GM23338 (cell line): ENCODE data around the gene ABCF2. TPM values are rescaled to one million over a fixed set of nuclear protein-coding genes. Genes with fewer than 3 reads are reported as not detected.

ENCODE experiments used
- ATAC-seq: fragments of 200-7000 bp; cut with Tn5 transposase; 3 replicates; pipeline ENCODE4 v1.9.1; 2020
- DNase-seq: peaks from one replicate; pipeline ENCODE4 v3.0.0-alpha.2; 2015; ENCODE audit warnings: low spot score
- H2AFZ ChIP-seq: fragments of 200-600 bp; sonication (generic); 2 replicates; pipeline ENCODE4 v1.8.0; 2016; ENCODE audit warnings: antibody characterized with exemption, mild to moderate bottlenecking, moderate library complexity
- H3F3A ChIP-seq: fragments of 200-600 bp; sonication (generic); replicated peaks from 2 replicates; pipeline ENCODE4 v1.8.0; 2017; ENCODE audit warnings: antibody characterized with exemption, mixed run types, low read depth
- H3K27ac ChIP-seq: fragments of 200-600 bp; sonication (generic); 2 replicates; pipeline ENCODE4 v1.6.1; 2016; ENCODE audit warnings: low read depth
- H3K27me3 ChIP-seq: fragments of 200-600 bp; sonication (generic); 2 replicates; pipeline ENCODE4 v1.8.0; 2016; ENCODE audit warnings: mild to moderate bottlenecking, mixed run types, moderate library complexity; ENCODE audit not compliant: insufficient read depth
- H3K36me3 ChIP-seq: fragments of 200-600 bp; sonication (generic); 2 replicates; pipeline ENCODE4 v1.8.0; 2016; ENCODE audit warnings: mild to moderate bottlenecking; ENCODE audit not compliant: insufficient read depth
- H3K4me1 ChIP-seq: fragments of 200-600 bp; sonication (generic); 2 replicates; pipeline ENCODE4 v1.8.0; 2016; ENCODE audit warnings: mild to moderate bottlenecking, moderate library complexity; ENCODE audit not compliant: insufficient read depth
- H3K4me2 ChIP-seq: fragments of 200-600 bp; sonication (generic); 2 replicates; pipeline ENCODE4 v1.7.1; 2017; ENCODE audit warnings: mixed run types
- H3K4me3 ChIP-seq: fragments of 200-600 bp; sonication (generic); 2 replicates; pipeline ENCODE4 v1.6.1; 2016; ENCODE audit warnings: mixed run types
- H3K79me2 ChIP-seq: fragments of 200-600 bp; sonication (generic); replicated peaks from 2 replicates; pipeline ENCODE4 v1.8.0; 2017; ENCODE audit warnings: mild to moderate bottlenecking; ENCODE audit not compliant: insufficient read depth
- H3K9me2 ChIP-seq: fragments of 200-600 bp; sonication (generic); 2 replicates; pipeline ENCODE4 v1.8.0; 2017; ENCODE audit not compliant: insufficient read depth
- H4K20me1 ChIP-seq: fragments of 200-600 bp; sonication (generic); replicated peaks from 2 replicates; pipeline ENCODE4 v1.8.0; 2017; ENCODE audit warnings: mild to moderate bottlenecking; ENCODE audit not compliant: insufficient read depth
- H3K27ac Mint-ChIP-seq: 2 replicates; pipeline ENCODE4 v1.8.0; 2020; ENCODE audit warnings: inconsistent platforms, mild to moderate bottlenecking, moderate library complexity, mixed read lengths
- H3K27me3 Mint-ChIP-seq: 3 replicates; pipeline ENCODE4 v1.8.0; 2022; ENCODE audit warnings: low read depth, mild to moderate bottlenecking, moderate library complexity, mixed read lengths, inconsistent platforms; ENCODE audit not compliant: insufficient read depth, poor library complexity
- H3K36me3 Mint-ChIP-seq: 3 replicates; pipeline ENCODE4 v1.8.0; 2021; ENCODE audit warnings: low read depth, mild to moderate bottlenecking, inconsistent platforms, moderate library complexity, mixed read lengths
- H3K4me1 Mint-ChIP-seq: 3 replicates; pipeline ENCODE4 v1.8.0; 2020; ENCODE audit warnings: mild to moderate bottlenecking, inconsistent platforms, mixed read lengths
- H3K4me3 Mint-ChIP-seq: 3 replicates; pipeline ENCODE4 v1.8.0; 2021; ENCODE audit warnings: moderate library complexity, mild to moderate bottlenecking, inconsistent platforms, mixed read lengths
- H3K9me3 Mint-ChIP-seq: 3 replicates; pipeline ENCODE4 v1.8.0; 2020; ENCODE audit warnings: moderate library complexity, mild to moderate bottlenecking, inconsistent platforms, mixed read lengths
- CREB1 ChIP-seq: fragments of 250-450 bp; sonication (Bioruptor Pico); IDR thresholded peaks from 2 replicates; pipeline ENCODE4 v1.5.0; 2020; ENCODE audit warnings: low read depth, mild to moderate bottlenecking, moderate library complexity
- CTCF ChIP-seq, 2 experiments: fragments of 200-600 bp in 1 of 2; sonication (generic) in 1 of 2; conservative IDR thresholded peaks; 2 replicates each; pipeline versions ENCODE4 v1.5.1 to v1.6.1; 2016 to 2017; ENCODE audit warnings: antibody characterized with exemption in 2 of 2, low read depth in 2 of 2, mild to moderate bottlenecking in 2 of 2, moderate library complexity in 1 of 2
- EZH2phosphoT487 ChIP-seq: fragments of 200-600 bp; sonication (generic); IDR thresholded peaks from one replicate; pipeline ENCODE4 v1.8.1; 2018; ENCODE audit warnings: antibody characterized with exemption; ENCODE audit not compliant: unreplicated experiment
- NANOG ChIP-seq: IDR thresholded peaks from 2 replicates; pipeline ENCODE4 v1.6.1; 2016; ENCODE audit warnings: antibody characterized with exemption, borderline replicate concordance
- POLR2AphosphoS5 ChIP-seq: IDR thresholded peaks from 2 replicates; pipeline ENCODE4 v1.6.1; 2016; ENCODE audit warnings: antibody characterized with exemption, low read depth
- long read RNA-seq: library from polyadenylated mRNA; unstranded; transcript quantifications from one replicate; pipeline ENCODE4 v2.0.0, GENCODE V29; 2020; ENCODE audit not compliant: unreplicated experiment
- polyA plus RNA-seq: library from polyadenylated mRNA; unstranded; fragments of >200 nt; fragmentation: Nextera tagmentation; extraction: Ambion mirVana; gene quantifications from 2 replicates; pipeline ENCODE4 v1.2.1, GENCODE V29; 2016
- total RNA-seq: library from RNA; depleted of rRNA; stranded (reverse); fragments of >200 nt; shearing (Covaris generic); gene quantifications from 2 replicates; pipeline ENCODE4 v1.2.3, GENCODE V29; 2014; rRNA removed
- TF ChIP-seq, protein P1 (sequence below): IDR thresholded peaks from 2 replicates; pipeline ENCODE4 v1.6.1; 2016; ENCODE audit warnings: antibody characterized with exemption
- TF ChIP-seq, protein P2 (sequence below): fragments of 250-450 bp; sonication (Bioruptor Pico); IDR thresholded peaks from 2 replicates; pipeline ENCODE4 v1.5.0; 2020; ENCODE audit warnings: mild to moderate bottlenecking, moderate library complexity

ABCF2 gene
- total RNA-seq (47.9 and 58.7 TPM in 2 replicates), polyA plus RNA-seq (17.8 and 18.7 TPM in 2 replicates)
- long read RNA-seq, transcript ABCF2-201 (15 exons, 3,546 nt) = major isoform, 9 of 17 reads
- long read RNA-seq, partial matches to known transcripts = 6 of 17 reads
- long read RNA-seq, other reads (novel, unspliced or antisense) = 2 of 17 reads

DNA sequence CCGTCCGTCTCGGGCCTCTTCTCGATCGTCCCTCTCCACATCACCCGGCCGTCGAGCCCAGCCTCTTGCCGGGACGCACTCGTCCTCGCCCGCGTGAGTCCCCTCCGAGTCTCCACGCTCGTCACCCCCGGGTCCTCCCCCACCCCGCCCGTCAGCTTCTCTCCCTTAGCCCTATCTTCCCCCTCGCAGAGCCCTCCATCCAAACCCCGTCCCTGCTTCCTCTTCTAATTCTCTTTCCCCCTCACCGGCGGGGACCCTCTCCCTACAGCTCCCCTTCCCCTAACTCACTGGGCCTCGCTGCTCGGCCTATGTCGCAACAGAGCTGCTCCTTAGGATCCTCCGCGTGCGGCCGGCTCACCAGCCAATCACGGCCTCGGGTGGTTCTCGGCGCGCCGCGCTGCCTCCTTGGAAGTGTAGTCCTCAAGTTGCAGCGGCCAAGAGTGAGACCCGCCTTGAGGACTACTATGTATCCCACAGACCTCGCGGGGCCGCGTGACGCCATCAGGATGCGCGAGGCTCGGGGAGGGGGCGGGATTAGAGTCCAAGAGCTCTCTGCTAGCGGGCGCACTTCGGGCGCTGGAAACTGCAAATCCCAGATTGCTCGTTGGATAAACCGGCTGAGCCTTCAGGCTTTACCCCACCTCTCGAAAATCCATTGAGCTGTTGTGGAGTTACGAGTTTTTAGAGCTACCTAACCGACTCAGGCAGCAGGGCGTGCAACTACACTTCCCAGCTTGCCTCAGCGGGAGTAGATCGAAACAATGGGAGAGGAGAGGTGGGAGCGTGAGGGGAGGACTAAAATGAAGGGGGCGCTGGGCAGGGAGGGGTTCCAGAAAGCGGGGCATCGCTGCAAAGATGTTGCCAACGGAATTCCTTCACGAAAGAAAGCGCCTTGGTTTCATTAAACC, at the start of gene ABCF2:
Gene ABCF2, minus strand, starts transcription at position 331 of the 908 bp plus-strand sequence. CDS start 747 bp downstream, outside the sequence.
- Histone ChIP-seq H3K4me2 (peak within 1 kb of the TSS; percentile 91), H3K27me3 (no peaks in the 10 kb centered on the region), H3K4me3 (peak within 1 kb of the TSS; percentile 95), H3K36me3 (peaks cover 16% of the 10 kb centered on the region), H3K27ac (peak within 1 kb of the TSS; percentile 82), H3K79me2 (peaks cover 17% of the 10 kb centered on the region), H2AFZ (peak within 1 kb of the TSS; percentile 44), H3K4me1 (peaks cover 13% of the 10 kb centered on the region), H3F3A (peaks cover 9% of the 10 kb centered on the region), H3K9me2 (no peaks in the 10 kb centered on the region), H4K20me1 (peaks cover 14% of the 10 kb centered on the region; the same call in 1 of the 2 replicates)
- peaks cover 46% of the 10 kb centered on the region for H3K36me3 Mint-ChIP-seq
- peaks cover 12% of the 10 kb centered on the region for H3K27me3 Mint-ChIP-seq
- H3K27ac Mint-ChIP-seq = peak within 1 kb of the TSS; percentile 98
- H3K4me3 Mint-ChIP-seq = peak within 1 kb of the TSS; percentile 98
- DNase-seq = peak; percentile 99
- H3K4me1 Mint-ChIP-seq = peaks cover 29% of the 10 kb centered on the region
- TF ChIP-seq, protein P1, sequence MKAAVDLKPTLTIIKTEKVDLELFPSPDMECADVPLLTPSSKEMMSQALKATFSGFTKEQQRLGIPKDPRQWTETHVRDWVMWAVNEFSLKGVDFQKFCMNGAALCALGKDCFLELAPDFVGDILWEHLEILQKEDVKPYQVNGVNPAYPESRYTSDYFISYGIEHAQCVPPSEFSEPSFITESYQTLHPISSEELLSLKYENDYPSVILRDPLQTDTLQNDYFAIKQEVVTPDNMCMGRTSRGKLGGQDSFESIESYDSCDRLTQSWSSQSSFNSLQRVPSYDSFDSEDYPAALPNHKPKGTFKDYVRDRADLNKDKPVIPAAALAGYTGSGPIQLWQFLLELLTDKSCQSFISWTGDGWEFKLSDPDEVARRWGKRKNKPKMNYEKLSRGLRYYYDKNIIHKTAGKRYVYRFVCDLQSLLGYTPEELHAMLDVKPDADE = peak; percentile 98
- TF ChIP-seq POLR2AphosphoS5 (peak; percentile 84), EZH2phosphoT487 (no peak), NANOG (no peak), CREB1 (peak; percentile 98)
- ATAC-seq = peak; percentile 97
- H3K9me3 Mint-ChIP-seq = no peaks in the 10 kb centered on the region

DNA sequence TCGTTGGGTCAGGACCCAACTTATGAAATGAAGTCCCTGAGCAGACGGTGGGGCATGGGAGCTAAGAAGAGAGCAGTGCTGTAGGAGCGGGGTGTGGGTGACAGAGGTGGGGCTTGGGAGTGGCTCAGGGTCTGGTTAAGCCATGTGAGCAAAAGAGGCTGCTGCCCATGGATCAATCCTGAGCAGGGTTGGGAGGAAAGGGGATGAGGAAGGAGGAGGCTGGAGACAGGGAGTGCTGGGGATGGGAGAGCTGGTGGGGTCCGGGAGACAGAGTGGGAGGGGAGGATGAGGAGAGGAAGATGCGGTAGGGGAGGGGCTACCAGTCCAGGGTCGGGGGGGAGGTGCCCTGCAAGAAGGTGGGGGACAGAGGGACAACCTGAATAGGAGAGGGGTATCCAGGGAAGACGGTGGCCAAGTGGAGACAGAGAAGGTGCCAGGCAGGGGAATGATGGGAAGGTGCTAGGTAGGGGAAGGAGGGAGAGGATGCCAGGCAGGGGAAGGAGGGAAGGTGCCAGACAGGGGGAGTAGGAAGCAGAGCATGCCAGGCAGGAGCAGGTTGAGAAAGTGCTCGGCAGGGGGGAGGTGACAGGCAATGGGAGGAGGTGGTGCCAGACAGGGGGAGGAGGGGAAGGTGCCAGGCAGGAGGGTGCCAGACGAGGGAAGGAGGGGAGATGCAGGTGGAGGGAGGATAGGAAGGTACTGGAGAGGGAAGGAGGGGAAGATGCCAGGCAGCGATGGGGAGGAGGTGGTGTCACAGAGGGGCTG, 49.0 kb upstream of the ABCF2 start:
- Mint-ChIP-seq H3K27me3 (peaks cover 27% of the 10 kb centered on the region), H3K4me1 (peaks cover 15% of the 10 kb centered on the region), H3K9me3 (no peaks in the 10 kb centered on the region), H3K27ac (no peak overlapping the region), H3K4me3 (peak overlapping the region; percentile 45; the same call in 2 of the 3 replicates), H3K36me3 (no peaks in the 10 kb centered on the region)
- H3K79me2 ChIP-seq = no peaks in the 10 kb centered on the region
- H3K9me2 ChIP-seq = no peaks in the 10 kb centered on the region
- H3K36me3 ChIP-seq = no peaks in the 10 kb centered on the region
- H2AFZ ChIP-seq = no peak overlapping the region
- H3K4me1 ChIP-seq = peaks cover 6% of the 10 kb centered on the region; the same call in 1 of the 2 replicates
- H4K20me1 ChIP-seq = no peaks in the 10 kb centered on the region
- peak overlapping the region; percentile 35; the same call in 1 of the 2 replicates for H3K4me3 ChIP-seq
- H3F3A ChIP-seq = no peaks in the 10 kb centered on the region
- peak overlapping the region; percentile 64; the same call in 1 of the 2 replicates for H3K4me2 ChIP-seq
- ATAC-seq (no peak; the same call in 2 of the 3 replicates), DNase-seq (peak; percentile 16)
- H3K27ac ChIP-seq = no peak overlapping the region
- peaks cover 21% of the 10 kb centered on the region for H3K27me3 ChIP-seq
- TF ChIP-seq POLR2AphosphoS5 (no peak), CTCF (conservative IDR thresholded peaks at IDR 0.05; ENCODE audit: low read depth in 2 of 2) (no peak), EZH2phosphoT487 (no peak)
- TF ChIP-seq, protein P2, sequence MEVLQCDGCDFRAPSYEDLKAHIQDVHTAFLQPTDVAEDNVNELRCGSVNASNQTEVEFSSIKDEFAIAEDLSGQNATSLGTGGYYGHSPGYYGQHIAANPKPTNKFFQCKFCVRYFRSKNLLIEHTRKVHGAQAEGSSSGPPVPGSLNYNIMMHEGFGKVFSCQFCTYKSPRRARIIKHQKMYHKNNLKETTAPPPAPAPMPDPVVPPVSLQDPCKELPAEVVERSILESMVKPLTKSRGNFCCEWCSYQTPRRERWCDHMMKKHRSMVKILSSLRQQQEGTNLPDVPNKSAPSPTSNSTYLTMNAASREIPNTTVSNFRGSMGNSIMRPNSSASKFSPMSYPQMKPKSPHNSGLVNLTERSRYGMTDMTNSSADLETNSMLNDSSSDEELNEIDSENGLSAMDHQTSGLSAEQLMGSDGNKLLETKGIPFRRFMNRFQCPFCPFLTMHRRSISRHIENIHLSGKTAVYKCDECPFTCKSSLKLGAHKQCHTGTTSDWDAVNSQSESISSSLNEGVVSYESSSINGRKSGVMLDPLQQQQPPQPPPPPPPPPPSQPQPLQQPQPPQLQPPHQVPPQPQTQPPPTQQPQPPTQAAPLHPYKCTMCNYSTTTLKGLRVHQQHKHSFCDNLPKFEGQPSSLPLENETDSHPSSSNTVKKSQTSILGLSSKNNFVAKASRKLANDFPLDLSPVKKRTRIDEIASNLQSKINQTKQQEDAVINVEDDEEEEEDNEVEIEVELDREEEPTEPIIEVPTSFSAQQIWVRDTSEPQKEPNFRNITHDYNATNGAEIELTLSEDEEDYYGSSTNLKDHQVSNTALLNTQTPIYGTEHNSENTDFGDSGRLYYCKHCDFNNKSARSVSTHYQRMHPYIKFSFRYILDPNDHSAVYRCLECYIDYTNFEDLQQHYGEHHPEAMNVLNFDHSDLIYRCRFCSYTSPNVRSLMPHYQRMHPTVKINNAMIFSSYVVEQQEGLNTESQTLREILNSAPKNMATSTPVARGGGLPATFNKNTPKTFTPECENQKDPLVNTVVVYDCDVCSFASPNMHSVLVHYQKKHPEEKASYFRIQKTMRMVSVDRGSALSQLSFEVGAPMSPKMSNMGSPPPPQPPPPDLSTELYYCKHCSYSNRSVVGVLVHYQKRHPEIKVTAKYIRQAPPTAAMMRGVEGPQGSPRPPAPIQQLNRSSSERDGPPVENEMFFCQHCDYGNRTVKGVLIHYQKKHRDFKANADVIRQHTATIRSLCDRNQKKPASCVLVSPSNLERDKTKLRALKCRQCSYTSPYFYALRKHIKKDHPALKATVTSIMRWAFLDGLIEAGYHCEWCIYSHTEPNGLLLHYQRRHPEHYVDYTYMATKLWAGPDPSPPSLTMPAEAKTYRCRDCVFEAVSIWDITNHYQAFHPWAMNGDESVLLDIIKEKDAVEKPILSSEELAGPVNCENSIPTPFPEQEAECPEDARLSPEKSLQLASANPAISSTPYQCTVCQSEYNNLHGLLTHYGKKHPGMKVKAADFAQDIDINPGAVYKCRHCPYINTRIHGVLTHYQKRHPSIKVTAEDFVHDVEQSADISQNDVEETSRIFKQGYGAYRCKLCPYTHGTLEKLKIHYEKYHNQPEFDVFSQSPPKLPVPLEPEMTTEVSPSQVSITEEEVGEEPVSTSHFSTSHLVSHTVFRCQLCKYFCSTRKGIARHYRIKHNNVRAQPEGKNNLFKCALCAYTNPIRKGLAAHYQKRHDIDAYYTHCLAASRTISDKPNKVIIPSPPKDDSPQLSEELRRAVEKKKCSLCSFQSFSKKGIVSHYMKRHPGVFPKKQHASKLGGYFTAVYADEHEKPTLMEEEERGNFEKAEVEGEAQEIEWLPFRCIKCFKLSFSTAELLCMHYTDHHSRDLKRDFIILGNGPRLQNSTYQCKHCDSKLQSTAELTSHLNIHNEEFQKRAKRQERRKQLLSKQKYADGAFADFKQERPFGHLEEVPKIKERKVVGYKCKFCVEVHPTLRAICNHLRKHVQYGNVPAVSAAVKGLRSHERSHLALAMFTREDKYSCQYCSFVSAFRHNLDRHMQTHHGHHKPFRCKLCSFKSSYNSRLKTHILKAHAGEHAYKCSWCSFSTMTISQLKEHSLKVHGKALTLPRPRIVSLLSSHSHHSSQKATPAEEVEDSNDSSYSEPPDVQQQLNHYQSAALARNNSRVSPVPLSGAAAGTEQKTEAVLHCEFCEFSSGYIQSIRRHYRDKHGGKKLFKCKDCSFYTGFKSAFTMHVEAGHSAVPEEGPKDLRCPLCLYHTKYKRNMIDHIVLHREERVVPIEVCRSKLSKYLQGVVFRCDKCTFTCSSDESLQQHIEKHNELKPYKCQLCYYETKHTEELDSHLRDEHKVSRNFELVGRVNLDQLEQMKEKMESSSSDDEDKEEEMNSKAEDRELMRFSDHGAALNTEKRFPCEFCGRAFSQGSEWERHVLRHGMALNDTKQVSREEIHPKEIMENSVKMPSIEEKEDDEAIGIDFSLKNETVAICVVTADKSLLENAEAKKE = no peak
